ENCODE data around the gene WRAP53.

The WRAP53 gene

DNA sequence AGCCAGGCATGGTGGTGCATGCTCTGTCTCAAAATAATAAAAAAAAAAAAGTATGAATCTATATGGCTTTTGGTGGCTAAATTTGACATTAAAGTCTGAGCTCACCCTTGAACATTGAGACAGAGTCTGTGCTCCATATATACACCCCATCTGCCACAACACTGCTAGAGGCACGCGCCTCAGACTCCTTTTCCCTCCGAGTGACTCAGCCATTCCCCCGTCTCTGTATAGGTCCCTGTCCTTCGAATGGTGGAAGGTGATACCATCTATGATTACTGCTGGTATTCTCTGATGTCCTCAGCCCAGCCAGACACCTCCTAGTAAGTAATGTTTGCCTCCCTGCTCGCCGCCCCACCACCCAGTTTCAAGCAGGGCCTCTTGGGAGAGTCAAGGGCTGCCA is 12.2 kb downstream of the WRAP53 start:
- 96 to 100% methylated on average over 7 of the region's 7 CpGs for WGBS, 2 experiments

DNA sequence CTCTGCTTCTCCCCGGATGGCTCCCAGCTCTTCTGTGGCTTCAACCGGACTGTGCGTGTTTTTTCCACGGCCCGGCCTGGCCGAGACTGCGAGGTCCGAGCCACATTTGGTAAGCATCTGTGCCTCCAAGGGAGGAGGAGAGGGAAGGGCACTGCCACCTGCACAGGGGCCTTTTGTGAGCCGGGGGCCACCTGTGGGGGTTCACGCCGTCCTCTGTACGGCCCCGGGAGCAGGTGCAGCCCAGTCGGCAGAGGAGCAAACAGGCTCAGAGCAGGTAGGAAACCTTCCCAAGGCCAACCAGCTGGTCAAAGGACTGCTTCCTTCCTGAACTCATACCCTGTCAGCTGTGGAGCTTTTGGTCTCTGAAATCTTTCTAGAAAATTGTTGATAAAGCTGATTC is 13.4 kb downstream of the WRAP53 start:
- Histone ChIP-seq H3K4me3 (ENCODE audit: insufficient read depth, low read depth, low read length) (no peak overlapping the region), H3K9me3 (ENCODE audit: control insufficient read depth, low read length) (no peaks in the 10 kb centered on the region), H3K4me1 (ENCODE audit: control insufficient read depth, insufficient read depth, low read length) (peaks cover 13% of the 10 kb centered on the region), H3K27me3 (ENCODE audit: control insufficient read depth, insufficient read depth, low read length, poor library complexity, severe bottlenecking) (peaks cover 7% of the 10 kb centered on the region), H3K36me3 (ENCODE audit: control insufficient read depth, insufficient read depth, low read length) (peaks cover 7% of the 10 kb centered on the region), H3K27ac (ENCODE audit: insufficient read depth, low read depth, low read length, poor library complexity, severe bottlenecking) (no peak overlapping the region)
- 96% methylated on average over 14 of the region's 14 CpGs for WGBS, 2 experiments

More for the DNA sequence above, 12.2 kb downstream of the WRAP53 start:
- H3K4me1 ChIP-seq (ENCODE audit: control insufficient read depth, insufficient read depth, low read length), result peaks cover 8% of the 10 kb centered on the region
- no peak overlapping the region for H3K4me3 ChIP-seq (ENCODE audit: insufficient read depth, low read depth, low read length)
- no peaks in the 10 kb centered on the region for H3K27me3 ChIP-seq (ENCODE audit: control insufficient read depth, insufficient read depth, low read length, poor library complexity, severe bottlenecking)
- H3K27ac ChIP-seq (ENCODE audit: insufficient read depth, low read depth, low read length, poor library complexity, severe bottlenecking), result no peak overlapping the region
- H3K36me3 ChIP-seq (ENCODE audit: control insufficient read depth, insufficient read depth, low read length), result peaks cover 7% of the 10 kb centered on the region
- no peaks in the 10 kb centered on the region for H3K9me3 ChIP-seq (ENCODE audit: control insufficient read depth, low read length)

DNA sequence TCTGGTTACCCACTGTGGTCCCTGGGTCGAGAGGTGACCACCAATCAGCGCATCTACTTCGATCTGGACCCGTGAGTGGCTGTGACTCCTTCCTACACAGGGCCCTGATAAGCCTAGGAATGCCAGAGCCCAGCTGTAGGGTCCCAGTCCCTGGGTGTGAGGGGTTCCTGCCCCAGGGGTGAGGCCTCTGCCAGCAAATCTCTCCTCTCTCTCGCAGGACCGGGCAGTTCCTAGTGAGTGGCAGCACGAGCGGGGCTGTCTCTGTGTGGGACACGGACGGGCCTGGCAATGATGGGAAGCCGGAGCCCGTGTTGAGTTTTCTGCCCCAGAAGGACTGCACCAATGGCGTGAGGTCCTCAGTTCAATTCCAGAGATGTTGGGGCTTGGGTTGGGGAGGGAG is 14.5 kb downstream of the WRAP53 start:
- Histone ChIP-seq H3K9me3 (ENCODE audit: control insufficient read depth, low read length) (no peaks in the 10 kb centered on the region), H3K27ac (ENCODE audit: insufficient read depth, low read depth, low read length, poor library complexity, severe bottlenecking) (no peak overlapping the region), H3K36me3 (ENCODE audit: control insufficient read depth, insufficient read depth, low read length) (peaks cover 7% of the 10 kb centered on the region), H3K27me3 (ENCODE audit: control insufficient read depth, insufficient read depth, low read length, poor library complexity, severe bottlenecking) (peaks cover 7% of the 10 kb centered on the region), H3K4me1 (ENCODE audit: control insufficient read depth, insufficient read depth, low read length) (peaks cover 22% of the 10 kb centered on the region), H3K4me3 (ENCODE audit: insufficient read depth, low read depth, low read length) (no peak overlapping the region)
- WGBS, 2 experiments, result 92 to 93% methylated on average over 13 of the region's 13 CpGs

DNA sequence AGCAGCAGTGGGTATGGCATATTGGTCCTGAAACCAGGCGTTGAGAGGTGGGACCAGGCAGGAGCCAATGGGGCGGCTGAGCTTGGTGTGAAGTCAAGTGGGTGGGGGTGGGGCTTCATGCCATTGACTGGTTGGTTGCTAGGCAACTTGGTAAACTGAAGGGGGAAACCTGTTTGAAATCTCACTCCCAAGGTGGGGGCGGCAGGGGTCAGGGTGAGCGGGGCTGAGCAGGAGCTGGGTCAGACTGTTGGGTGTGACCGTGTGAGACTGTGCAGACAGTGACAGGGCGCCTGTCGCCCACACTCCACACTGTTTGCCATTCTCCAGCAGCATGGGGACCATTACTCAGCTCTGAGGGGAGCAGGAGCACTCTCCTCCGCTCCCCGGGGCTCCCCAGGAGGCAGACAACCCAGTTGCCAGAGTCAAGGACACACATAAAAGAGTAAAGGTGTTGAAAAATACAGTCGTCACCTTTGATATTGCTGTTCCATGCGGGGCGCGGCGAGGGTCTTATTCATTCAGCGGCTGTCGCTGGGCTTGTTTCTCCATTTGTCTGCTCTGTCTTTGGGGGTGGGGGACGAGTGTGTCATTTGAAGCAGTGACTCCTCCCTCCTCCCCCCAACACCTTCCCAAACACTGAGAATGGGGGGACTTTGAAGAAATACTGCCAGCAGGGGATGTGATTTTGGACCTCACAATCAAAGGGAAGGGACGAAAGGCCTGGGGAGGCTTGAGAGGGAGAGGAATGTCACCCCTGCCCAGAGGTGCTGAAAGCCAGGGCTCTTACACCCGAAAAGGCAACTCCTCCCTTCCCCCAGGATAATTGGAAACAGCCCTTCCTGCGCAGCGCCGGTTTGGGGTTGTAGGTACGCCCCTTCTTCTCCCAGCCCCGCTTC is 15.6 kb downstream of the WRAP53 start:
- H3K27ac ChIP-seq (ENCODE audit: insufficient read depth, low read depth, low read length, poor library complexity, severe bottlenecking), result peak overlapping the region; percentile 72
- H3K27me3 ChIP-seq (ENCODE audit: control insufficient read depth, insufficient read depth, low read length, poor library complexity, severe bottlenecking), result peaks cover 7% of the 10 kb centered on the region
- H3K9me3 ChIP-seq (ENCODE audit: control insufficient read depth, low read length), result no peaks in the 10 kb centered on the region
- 11 to 15% methylated on average over 24 of the region's 24 CpGs for WGBS, 2 experiments
- peaks cover 25% of the 10 kb centered on the region for H3K4me1 ChIP-seq (ENCODE audit: control insufficient read depth, insufficient read depth, low read length)
- H3K36me3 ChIP-seq (ENCODE audit: control insufficient read depth, insufficient read depth, low read length), result peaks cover 13% of the 10 kb centered on the region
- peak overlapping the region; percentile 72 for H3K4me3 ChIP-seq (ENCODE audit: insufficient read depth, low read depth, low read length)

DNA sequence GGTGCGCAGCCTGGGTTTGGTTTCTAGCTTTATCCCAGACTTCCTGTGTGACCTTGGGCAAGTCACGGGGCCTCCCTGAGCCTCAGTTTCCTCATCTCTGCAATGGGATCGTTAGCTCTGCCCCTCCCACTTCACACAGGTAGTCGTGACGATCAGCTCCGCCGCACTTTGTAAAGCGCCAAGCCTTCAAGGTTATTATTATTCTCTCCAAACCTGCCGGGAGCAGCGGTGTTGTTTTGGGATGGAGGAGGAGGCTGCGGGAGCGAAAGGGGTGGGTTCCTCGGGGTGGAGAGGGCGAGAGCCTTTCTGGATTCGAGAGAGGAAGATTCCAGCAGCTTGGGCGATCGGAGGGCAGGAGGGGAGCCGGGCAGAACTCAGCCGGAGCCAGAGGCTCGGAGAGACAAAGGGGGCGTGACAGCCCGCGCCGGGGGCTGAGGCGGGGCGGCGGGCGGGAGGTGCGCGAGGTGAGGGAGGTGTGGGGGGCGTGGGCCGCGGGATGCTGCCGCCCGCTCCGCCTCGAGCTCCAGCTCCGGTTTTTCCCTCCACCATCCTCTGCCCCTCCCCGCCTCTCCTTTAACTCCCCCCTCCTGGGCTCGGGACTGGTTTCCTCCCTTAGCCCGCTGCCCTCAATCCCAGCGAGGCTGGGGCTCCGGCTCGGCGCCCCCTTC is 16.5 kb downstream of the WRAP53 start, which contains the start of gene EFNB3:
EFNB3 (plus strand) TSS at position 602 of the 668 bp plus-strand sequence. CDS start 397 bp downstream, outside the sequence.
- H3K4me3 ChIP-seq (ENCODE audit: insufficient read depth, low read depth, low read length), result peak within 1 kb of the TSS; percentile 72
- H3K4me1 ChIP-seq (ENCODE audit: control insufficient read depth, insufficient read depth, low read length), result peaks cover 25% of the 10 kb centered on the region
- peaks cover 13% of the 10 kb centered on the region for H3K36me3 ChIP-seq (ENCODE audit: control insufficient read depth, insufficient read depth, low read length)
- peaks cover 7% of the 10 kb centered on the region for H3K27me3 ChIP-seq (ENCODE audit: control insufficient read depth, insufficient read depth, low read length, poor library complexity, severe bottlenecking)
- no peak within 1 kb of the TSS for H3K27ac ChIP-seq (ENCODE audit: insufficient read depth, low read depth, low read length, poor library complexity, severe bottlenecking)
- no peaks in the 10 kb centered on the region for H3K9me3 ChIP-seq (ENCODE audit: control insufficient read depth, low read length)
- WGBS, 2 experiments, result 1% methylated on average over 45 of the region's 45 CpGs

DNA sequence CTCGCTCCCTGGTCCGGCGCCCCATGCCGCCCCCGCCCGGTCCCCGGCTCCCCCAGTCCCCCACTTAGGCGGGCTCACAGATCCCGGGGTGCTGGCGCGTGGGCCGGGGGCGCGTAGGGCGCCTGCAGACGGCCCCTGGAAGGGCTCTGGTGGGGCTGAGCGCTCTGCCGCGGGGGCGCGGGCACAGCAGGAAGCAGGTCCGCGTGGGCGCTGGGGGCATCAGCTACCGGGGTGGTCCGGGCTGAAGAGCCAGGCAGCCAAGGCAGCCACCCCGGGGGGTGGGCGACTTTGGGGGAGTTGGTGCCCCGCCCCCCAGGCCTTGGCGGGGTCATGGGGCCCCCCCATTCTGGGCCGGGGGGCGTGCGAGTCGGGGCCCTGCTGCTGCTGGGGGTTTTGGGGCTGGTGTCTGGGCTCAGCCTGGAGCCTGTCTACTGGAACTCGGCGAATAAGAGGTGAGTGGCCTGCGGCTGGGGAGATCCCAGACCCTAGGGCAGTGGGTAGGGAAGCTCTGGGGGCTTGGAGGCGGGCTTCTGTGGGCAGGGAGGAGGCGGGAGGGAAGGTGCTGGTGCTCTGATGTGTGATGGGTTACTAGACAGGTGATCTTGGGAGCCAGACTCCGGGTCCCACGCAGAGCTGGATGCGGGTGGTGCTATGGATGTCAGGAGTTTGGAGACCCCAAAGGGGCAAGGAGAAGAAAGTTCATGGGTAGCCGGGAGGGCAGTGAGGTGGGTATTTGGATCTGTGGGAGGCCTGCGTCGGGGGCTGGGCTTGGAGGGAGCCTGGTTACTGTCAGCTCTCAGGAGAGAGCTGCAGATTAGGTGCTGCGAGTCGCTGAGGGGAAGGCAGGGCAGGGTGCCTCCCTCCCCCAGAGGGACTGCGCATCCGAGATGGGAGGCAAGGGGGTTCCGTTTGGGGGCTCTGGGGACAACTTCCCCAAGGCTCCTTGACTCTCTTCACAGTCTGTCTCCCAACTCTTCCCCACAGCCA is 17.3 kb downstream of the WRAP53 start:
- H3K4me1 ChIP-seq (ENCODE audit: control insufficient read depth, insufficient read depth, low read length), result peaks cover 25% of the 10 kb centered on the region
- 2% methylated on average over 50 of the region's 50 CpGs for WGBS, 2 experiments
- peaks cover 7% of the 10 kb centered on the region for H3K27me3 ChIP-seq (ENCODE audit: control insufficient read depth, insufficient read depth, low read length, poor library complexity, severe bottlenecking)
- H3K9me3 ChIP-seq (ENCODE audit: control insufficient read depth, low read length), result no peaks in the 10 kb centered on the region
- no peak overlapping the region for H3K27ac ChIP-seq (ENCODE audit: insufficient read depth, low read depth, low read length, poor library complexity, severe bottlenecking)
- peaks cover 13% of the 10 kb centered on the region for H3K36me3 ChIP-seq (ENCODE audit: control insufficient read depth, insufficient read depth, low read length)
- H3K4me3 ChIP-seq (ENCODE audit: insufficient read depth, low read depth, low read length), result peak overlapping the region; percentile 72

DNA sequence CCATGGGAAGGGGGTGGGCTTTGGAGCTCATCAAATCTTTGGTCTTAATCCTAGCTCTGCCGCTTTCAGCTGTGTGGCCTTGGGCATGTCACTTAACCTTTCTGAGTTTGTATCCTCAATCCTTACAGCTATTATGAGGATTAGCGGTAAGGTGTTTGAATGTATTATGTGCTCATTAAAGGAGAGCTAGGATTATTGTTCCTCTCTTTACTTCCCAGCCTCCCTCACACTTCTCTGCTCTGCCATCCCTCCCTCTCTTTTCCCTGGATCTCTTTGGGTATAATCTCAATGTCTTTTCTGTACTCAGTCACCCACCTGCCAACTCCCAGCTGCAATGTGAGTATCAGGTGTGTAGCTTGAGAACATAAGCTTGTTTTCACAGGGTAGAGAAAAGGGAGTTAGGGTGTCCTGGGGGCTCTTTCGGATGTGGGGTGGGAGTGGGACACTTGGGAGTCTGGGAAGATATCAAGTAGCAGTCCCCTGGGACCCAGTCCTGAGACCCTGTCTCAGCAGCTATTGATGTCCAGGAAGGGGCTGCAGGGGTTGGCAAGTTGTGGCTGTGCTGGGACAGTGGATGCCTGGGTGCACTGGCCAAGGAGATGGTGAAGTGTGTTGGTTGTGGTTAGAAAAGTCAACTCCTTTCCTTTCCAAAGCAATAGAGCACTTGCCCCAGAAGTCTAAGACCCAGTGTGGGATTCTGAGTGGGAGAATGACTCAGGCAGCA is 18.5 kb downstream of the WRAP53 start:
- Histone ChIP-seq H3K27me3 (ENCODE audit: control insufficient read depth, insufficient read depth, low read length, poor library complexity, severe bottlenecking) (peaks cover 7% of the 10 kb centered on the region), H3K4me3 (ENCODE audit: insufficient read depth, low read depth, low read length) (peak overlapping the region; percentile 72), H3K4me1 (ENCODE audit: control insufficient read depth, insufficient read depth, low read length) (peaks cover 34% of the 10 kb centered on the region), H3K9me3 (ENCODE audit: control insufficient read depth, low read length) (no peaks in the 10 kb centered on the region), H3K27ac (ENCODE audit: insufficient read depth, low read depth, low read length, poor library complexity, severe bottlenecking) (no peak overlapping the region), H3K36me3 (ENCODE audit: control insufficient read depth, insufficient read depth, low read length) (peaks cover 13% of the 10 kb centered on the region)
- 84 to 85% methylated on average over 2 of the region's 3 CpGs for WGBS, 2 experiments

DNA sequence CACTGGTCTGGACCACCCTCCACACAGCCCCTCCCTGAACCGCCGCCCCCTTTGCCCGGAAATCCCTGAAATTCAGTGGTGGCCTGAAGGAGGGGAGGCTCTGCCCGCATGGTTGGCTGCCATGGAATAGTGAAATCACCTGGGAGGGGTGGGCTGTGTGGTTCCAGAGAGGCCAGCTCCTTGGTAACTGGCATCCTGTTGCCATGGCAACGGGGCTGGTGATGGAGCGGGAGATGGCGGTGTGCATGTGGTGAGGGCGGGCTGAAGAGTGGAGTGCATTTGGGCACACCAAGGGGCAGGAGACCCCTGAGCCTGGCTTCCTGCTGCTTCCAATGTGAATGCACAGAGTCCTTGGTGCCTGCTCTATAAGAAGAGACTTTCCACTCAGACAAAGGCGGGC is 19.2 kb downstream of the WRAP53 start:
- H3K4me1 ChIP-seq (ENCODE audit: control insufficient read depth, insufficient read depth, low read length), result peaks cover 39% of the 10 kb centered on the region
- peaks cover 7% of the 10 kb centered on the region for H3K27me3 ChIP-seq (ENCODE audit: control insufficient read depth, insufficient read depth, low read length, poor library complexity, severe bottlenecking)
- no peaks in the 10 kb centered on the region for H3K9me3 ChIP-seq (ENCODE audit: control insufficient read depth, low read length)
- H3K27ac ChIP-seq (ENCODE audit: insufficient read depth, low read depth, low read length, poor library complexity, severe bottlenecking), result no peak overlapping the region
- peaks cover 11% of the 10 kb centered on the region for H3K36me3 ChIP-seq (ENCODE audit: control insufficient read depth, insufficient read depth, low read length)
- no peak overlapping the region for H3K4me3 ChIP-seq (ENCODE audit: insufficient read depth, low read depth, low read length)
- 77 to 82% methylated on average over 9 of the region's 9 CpGs for WGBS, 2 experiments

Data from ectodermal cell (in vitro differentiated cells).